GM12873 (cell line): ENCODE measurements around the gene PSMD3.

Experiments
- CTCF ChIP-seq: IDR thresholded peaks from 2 replicates; pipeline ENCODE4 v1.5.1; 2012; ENCODE audit warnings: low read depth, mild to moderate bottlenecking, moderate library complexity, low read length, control low read depth; ENCODE audit not compliant: insufficient read depth; ENCODE audit errors: missing control alignments

PSMD3 gene

GRCh38 chr17:40034426-40035161 lies 54.0 kb downstream of the PSMD3 start:
- TF ChIP-seq CTCF = no peak

- peak; percentile 58 for TF ChIP-seq CTCF
These were observed 54.6 kb downstream of the PSMD3 start for GRCh38 chr17:40035162-40035559.

- peak; percentile 45 for TF ChIP-seq CTCF
These were observed 58.4 kb downstream of the PSMD3 start for GRCh38 chr17:40038882-40039513.

DNA sequence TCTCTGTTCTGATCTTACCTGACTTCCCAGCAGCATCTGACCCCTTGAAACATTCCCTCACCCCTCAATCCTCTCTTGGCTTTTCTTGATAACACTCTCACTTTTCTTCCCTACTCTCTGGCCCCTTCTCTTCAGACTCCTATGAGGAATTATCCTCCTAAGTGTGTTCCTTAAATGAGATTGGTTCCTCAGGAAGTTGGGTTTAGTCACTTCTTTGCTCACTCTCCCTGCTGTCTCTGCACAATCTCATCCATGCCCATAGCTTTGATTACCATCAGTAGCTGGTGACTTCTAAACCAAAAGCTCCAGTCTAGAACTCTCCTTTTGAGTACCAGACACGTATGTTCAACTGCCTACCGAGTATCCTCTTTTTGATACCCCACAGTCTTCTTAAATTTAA lies 60.6 kb downstream of the PSMD3 start:
- TF ChIP-seq CTCF = no peak
